22Rv1 (cell line): Measurements from ENCODE around the gene TP53TG5.

Experiments used
- CTCF ChIP-seq: fragments of 450-650 bp; IDR thresholded peaks from 2 replicates; pipeline ENCODE4 v1.5.1; 2017; ENCODE audit warnings: mild to moderate bottlenecking
- ZFX ChIP-seq: fragments of 450-650 bp; IDR thresholded peaks from 2 replicates; pipeline ENCODE4 v1.6.1; 2017; ENCODE audit warnings: antibody characterized with exemption, borderline replicate concordance

GRCh38 chr20:45391559-45391958 lies 13.4 kb upstream of the TP53TG5 start:
- TF ChIP-seq CTCF (no peak), ZFX (no peak)
